Measurements from ENCODE around the gene FAT4. TPM values are rescaled to one million over a fixed set of nuclear protein-coding genes. Genes with fewer than 3 reads are reported as not detected.

FAT4 gene
- total RNA-seq, 1 experiment from 2014 or later, result 11.8 TPM

DNA sequence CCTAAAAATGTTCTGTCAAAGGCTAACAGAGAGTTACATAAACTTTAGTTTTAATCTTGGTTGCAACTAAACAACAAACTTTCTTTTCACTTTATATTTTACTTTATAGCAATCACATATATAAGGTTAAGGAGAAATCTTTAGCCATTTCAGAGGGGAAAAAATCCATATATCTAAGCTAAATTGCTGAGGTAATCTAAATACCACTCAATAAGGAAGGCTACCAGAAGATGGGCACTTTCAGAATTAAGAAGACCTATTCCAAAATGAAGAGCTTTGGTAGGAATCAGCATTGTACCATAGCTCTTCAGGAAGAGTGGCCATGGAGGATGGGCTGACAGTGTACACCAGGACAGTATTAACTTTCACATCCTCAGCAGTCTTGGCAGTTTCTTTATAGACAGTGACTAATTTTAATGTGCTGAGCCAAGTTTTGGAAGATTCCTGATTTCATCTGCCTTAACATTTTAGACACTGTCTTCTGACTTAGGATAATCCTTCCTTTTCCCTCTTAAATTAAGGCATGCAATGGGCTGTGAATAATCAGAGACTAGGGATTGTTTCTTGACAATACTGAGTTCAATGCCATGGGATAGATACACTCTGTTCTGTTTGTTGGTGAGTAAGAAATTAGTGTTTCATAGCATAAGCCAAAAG lies 7.1 kb downstream of the FAT4 start:
- ChIA-PET POLR2A (no interaction called here), CTCF (no interaction called here)
- Histone ChIP-seq H3K36me3 (ENCODE audit: control insufficient read depth, insufficient read depth, low read length) (no peaks in the 10 kb centered on the region), H3K9me3 (ENCODE audit: control insufficient read depth, insufficient read depth, low read depth, low read length) (no peaks in the 10 kb centered on the region), H3K27ac (ENCODE audit: low read length) (peak overlapping the region; percentile 65), H3K27me3 (ENCODE audit: control insufficient read depth, insufficient read depth, low read length) (no peaks in the 10 kb centered on the region), H3K4me1 (ENCODE audit: control insufficient read depth, insufficient read depth, low read length) (peaks cover 31% of the 10 kb centered on the region), H3K4me3 (ENCODE audit: low read depth in 2 of 2, low read length in 2 of 2) (peak overlapping the region in 1 of 2 experiments; percentile 19; a peak in 2 of 4 replicates)
- no peak for DNase-seq (ENCODE audit: low read depth, low spot score)
- TF ChIP-seq REST (IDR thresholded peaks at IDR 0.05; ENCODE audit: insufficient read depth in 1 of 2, low read depth in 2 of 2, low read length in 1 of 2) (no peak), SIN3A (IDR thresholded peaks at IDR 0.05; ENCODE audit: borderline replicate concordance, insufficient read depth, low read depth, low read length) (no peak), TCF7L2 (IDR thresholded peaks at IDR 0.05; ENCODE audit: low read depth, low read length) (no peak), POLR2AphosphoS5 (IDR thresholded peaks at IDR 0.05; ENCODE audit: low read depth, low read length) (no peak)
- TF ChIP-seq, protein P1, sequence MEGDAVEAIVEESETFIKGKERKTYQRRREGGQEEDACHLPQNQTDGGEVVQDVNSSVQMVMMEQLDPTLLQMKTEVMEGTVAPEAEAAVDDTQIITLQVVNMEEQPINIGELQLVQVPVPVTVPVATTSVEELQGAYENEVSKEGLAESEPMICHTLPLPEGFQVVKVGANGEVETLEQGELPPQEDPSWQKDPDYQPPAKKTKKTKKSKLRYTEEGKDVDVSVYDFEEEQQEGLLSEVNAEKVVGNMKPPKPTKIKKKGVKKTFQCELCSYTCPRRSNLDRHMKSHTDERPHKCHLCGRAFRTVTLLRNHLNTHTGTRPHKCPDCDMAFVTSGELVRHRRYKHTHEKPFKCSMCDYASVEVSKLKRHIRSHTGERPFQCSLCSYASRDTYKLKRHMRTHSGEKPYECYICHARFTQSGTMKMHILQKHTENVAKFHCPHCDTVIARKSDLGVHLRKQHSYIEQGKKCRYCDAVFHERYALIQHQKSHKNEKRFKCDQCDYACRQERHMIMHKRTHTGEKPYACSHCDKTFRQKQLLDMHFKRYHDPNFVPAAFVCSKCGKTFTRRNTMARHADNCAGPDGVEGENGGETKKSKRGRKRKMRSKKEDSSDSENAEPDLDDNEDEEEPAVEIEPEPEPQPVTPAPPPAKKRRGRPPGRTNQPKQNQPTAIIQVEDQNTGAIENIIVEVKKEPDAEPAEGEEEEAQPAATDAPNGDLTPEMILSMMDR (IDR thresholded peaks at IDR 0.05), result no peak
- intact Hi-C loops (cut with micrococcal nuclease; ENCODE audit: unreplicated experiment), result no loop called here
- ATAC-seq, result peak; percentile 42
- in situ Hi-C loops (cut with HindIII; ENCODE audit: low pct_unique_long_range_greater_than_20kb, low sequenced_read_pairs), result no loop called here
- no TSS peak for BruUV-seq (replicated peaks)

DNA sequence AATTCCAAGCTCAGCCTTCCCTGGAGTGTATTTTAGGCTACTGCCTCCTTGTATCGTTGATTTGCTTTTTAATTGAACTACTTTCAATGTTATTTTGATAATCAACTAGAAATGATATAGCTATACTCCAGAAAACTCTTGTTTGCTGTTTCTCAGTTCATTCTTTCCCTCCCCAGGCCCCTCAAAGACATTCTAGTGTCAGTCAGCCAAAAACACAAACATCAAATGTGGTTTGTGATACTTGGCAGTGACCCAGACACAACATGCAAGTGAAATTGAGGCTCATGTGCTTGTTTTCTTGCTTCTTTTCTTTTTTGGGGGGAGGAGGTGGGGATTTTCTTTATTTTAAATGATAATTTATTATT lies 7.6 kb downstream of the FAT4 start:
- DNase-seq (ENCODE audit: low read depth, low spot score) (no peak), ATAC-seq (no peak)
- POLR2A ChIA-PET, result no interaction called here
- BruUV-seq (replicated peaks), result no TSS peak
- Histone ChIP-seq H3K4me3 (ENCODE audit: low read depth in 2 of 2, low read length in 2 of 2) (peak overlapping the region in 1 of 2 experiments; percentile 19; a peak in 2 of 4 replicates), H3K27ac (ENCODE audit: low read length) (peak overlapping the region; percentile 65), H3K36me3 (ENCODE audit: control insufficient read depth, insufficient read depth, low read length) (no peaks in the 10 kb centered on the region), H3K9me3 (ENCODE audit: control insufficient read depth, insufficient read depth, low read depth, low read length) (no peaks in the 10 kb centered on the region), H3K4me1 (ENCODE audit: control insufficient read depth, insufficient read depth, low read length) (peaks cover 31% of the 10 kb centered on the region), H3K27me3 (ENCODE audit: control insufficient read depth, insufficient read depth, low read length) (no peaks in the 10 kb centered on the region)
- intact Hi-C loops (cut with micrococcal nuclease; ENCODE audit: unreplicated experiment) (no loop called here), in situ Hi-C loops (cut with HindIII; ENCODE audit: low pct_unique_long_range_greater_than_20kb, low sequenced_read_pairs) (no loop called here)
- TF ChIP-seq SIN3A (IDR thresholded peaks at IDR 0.05; ENCODE audit: borderline replicate concordance, insufficient read depth, low read depth, low read length) (no peak), REST (IDR thresholded peaks at IDR 0.05; ENCODE audit: insufficient read depth in 1 of 2, low read depth in 2 of 2, low read length in 1 of 2) (no peak), POLR2AphosphoS5 (IDR thresholded peaks at IDR 0.05; ENCODE audit: low read depth, low read length) (no peak), TCF7L2 (IDR thresholded peaks at IDR 0.05; ENCODE audit: low read depth, low read length) (no peak)
- TF ChIP-seq, protein P1 (IDR thresholded peaks at IDR 0.05), result no peak
- CTCF ChIA-PET, result no interaction called here

All from Panc1 (cell line).